ENCODE measurements around the gene RAB23.

Gene RAB23

DNA sequence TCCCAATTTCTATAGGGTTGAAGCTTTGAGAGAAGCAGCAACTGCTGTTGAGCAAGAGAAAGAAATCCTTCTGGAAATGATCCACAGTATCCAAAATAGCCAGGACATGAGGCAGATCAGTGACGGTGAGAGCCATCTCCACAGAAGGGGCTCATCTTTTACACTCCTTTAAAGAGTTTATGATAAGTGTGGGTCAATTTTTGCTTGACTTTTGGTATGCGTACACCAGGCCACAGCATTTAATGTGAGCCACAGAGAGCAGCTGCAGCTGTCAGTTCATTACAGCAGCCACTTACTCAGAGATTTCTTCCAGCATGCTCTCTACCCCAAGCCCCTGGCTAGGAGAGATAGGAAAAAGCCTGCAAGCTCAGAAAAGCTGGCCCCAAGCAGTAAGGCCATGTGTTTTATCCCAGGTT lies 40.1 kb downstream of the RAB23 start:
- DNase-seq (ENCODE audit: low spot score): no peak

DNA sequence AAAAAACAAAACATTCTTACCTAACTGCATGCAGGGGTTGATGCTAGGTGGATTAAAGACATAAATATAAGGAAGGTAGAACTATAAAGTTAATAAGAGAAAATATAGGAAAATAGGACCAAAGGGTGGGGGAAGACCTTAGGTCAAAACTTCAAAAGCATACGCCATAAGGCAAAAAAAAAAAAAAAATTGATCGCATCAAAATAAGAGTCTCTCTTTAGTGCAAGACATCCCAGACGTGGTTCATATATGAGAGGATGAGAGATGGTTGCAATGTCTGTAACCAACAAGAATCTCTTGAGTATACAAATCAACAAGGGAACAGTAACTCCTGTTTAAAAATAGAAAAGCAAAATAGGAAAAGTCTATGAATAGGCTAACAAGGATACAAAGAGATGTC lies 41.5 kb downstream of the RAB23 start:
- DNase-seq (ENCODE audit: low spot score): no peak

- DNase-seq (ENCODE audit: low spot score): peak; percentile 55
Observed at GRCh38 chr6:57177545-57178265, 44.4 kb downstream of the RAB23 start.

DNA sequence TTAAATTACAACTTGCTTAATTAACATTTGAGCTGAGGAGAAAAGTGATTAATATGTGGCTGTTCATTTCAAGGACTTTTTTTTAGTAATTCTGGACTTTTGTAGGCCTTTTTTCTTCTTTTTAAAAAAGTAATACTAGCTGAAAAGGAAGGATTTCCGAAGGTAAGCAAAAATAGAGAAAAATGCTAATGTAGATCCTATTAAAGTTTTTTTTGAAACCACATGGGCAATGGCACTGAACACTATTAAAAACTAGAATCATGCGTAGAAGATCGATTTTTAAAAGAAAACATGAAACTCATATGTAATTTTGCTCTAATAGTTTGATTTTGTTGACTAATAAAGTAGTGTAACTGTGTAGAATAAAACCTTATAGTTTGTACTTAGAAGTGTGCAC lies 47.6 kb downstream of the RAB23 start:
- DNase-seq (ENCODE audit: low spot score): no peak

- peak; percentile 63 for DNase-seq (ENCODE audit: low spot score)
Observed at GRCh38 chr6:57173886-57174510, 48.1 kb downstream of the RAB23 start.

DNA sequence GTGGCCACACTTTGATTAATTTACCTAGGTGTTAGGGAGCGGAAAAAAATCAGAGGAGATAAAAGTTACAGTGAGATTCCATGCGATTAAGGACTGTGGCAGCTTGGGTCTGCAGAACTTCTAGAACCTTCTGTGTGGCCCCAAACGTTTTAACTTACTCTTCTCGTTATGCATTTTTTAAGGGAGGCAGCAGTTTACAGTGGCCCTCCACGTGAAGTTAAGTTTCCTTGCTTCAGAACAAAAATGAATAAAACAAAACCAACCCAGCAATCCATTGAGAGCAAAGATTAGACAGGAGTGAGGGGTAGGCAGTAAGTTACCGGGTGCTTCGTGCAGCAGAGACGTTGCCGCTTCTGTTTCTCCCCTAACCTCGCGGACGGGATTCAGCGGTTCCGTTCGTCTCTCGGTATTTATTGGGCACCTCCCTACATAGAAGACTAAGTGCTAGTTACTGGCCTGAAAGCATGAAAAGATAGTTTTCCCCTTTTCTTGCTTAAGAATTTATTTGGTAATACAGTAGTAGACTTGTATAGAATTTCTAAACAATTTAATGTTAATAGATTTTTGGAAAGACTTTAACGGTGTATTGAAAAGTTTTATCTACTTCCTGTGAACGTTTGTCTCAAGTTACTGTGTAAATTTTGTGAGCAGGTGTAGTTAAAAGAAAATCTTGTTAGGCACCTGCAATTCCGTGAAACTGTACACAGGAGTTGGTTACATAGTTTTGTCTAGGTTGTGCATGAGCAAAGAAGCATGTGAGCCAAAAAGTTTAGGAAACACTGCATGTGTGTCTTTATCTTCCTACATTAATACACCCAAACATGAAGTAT lies 48.8 kb downstream of the RAB23 start:
- DNase-seq (ENCODE audit: low spot score): peak; percentile 30

DNA sequence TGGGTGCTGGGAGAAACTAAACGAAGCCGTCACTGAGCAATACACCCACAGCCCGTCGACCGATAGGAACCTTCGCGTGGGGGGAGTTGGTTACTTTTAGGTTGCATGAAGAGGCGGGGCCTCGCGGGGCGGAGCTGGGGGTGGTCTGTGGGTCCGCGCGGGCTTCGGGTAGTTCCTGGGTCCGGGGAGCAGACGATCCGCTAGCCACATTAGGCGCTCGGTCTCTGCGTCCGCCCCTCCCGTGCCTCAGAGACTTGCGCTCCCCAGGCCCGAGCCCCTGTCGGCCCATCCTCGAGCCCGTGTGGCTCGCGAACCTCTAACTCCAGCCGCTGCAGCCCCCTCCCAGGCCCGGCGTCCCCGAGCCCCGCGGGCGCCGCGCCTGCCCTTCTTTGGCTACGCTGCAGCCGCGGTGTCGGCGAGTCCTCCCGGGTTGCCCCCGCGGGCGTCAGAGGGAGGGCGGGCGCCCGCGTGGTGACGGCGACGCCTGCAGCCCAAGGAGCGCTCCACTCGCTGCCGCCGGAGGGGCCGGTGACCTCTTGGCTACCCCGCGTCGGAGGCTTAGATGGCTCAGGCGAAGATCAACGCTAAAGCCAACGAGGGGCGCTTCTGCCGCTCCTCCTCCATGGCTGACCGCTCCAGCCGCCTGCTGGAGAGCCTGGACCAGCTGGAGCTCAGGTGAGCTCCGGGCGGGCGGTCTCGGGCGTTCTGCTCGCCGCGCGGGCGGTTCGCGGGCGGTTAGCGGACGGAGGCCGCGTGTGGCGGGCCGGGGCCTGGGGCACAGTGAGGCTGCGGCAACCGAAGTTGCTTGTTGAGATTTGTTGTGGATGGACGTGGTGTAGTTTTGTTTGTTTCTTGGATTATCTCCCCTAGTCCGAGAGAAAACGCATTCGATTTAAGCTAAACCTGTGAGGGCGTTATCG lies 49.7 kb downstream of the RAB23 start, which contains the start of gene BAG2:
Gene BAG2 (plus strand): TSS at position 191 of the 920 bp plus-strand sequence. CDS start 372 bp downstream, at position 563.
- DNase-seq (ENCODE audit: low spot score): peak; percentile 92

DNA sequence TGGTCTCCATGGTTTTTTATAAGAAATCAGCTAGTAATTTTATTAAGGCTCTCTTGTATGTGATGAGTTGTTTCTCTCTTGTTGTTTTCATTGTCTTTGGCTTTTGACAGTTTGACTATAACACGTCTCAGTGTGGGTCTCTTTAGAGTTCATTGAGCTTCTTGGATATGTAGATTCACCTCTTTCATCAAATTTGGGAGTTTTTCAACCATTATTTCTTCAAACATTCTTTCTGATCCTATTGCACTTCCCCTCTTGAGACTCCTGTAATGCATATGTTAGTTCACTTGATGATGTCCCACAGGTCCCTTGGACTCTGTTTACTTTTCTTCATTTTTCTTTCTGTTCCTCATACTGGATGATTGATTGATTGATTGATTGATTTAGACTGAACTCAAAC lies 57.0 kb downstream of the RAB23 start:
- DNase-seq (ENCODE audit: low spot score): no peak

DNA sequence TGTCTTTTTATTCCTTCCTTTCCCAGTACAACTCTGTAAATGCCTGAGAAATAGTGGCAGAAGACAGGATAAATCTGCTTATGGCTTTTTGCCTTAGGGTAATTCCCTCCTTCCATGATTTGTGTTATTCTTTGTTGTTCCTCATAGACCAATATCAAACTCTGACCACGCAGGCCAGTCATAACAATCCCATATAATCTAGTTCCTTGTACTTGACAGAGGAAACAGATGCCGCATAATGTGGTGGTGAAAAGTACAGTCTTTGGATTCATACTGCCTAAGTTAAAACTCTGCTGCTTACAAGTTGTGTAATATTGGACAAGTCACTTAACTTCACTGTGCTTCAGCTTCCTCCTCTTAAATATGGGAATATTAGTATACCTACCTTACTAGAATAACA lies 58.2 kb downstream of the RAB23 start:
- DNase-seq (ENCODE audit: low spot score): no peak

DNA sequence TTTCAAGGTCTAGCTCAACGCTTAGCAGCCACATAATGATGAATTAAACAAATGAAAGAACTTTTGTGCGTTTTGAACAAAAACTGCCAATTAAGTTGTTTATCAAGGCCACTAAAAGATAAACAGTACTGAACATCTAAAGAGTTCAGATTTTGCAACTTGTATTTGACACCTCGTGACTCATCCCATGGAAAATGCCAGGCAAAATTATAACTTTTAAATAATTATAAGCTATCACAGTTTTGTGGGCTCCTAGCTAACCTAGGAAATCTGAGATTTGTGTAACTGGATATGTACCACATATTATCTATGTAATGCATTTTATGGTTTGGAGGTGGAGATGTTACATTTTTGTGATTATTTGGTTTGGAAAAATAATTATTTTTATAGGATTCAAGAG lies 59.6 kb downstream of the RAB23 start:
- no peak for DNase-seq (ENCODE audit: low spot score)

GRCh38 chr6:57162028-57162427 lies 60.1 kb downstream of the RAB23 start:
- DNase-seq (ENCODE audit: low spot score): no peak

DNA sequence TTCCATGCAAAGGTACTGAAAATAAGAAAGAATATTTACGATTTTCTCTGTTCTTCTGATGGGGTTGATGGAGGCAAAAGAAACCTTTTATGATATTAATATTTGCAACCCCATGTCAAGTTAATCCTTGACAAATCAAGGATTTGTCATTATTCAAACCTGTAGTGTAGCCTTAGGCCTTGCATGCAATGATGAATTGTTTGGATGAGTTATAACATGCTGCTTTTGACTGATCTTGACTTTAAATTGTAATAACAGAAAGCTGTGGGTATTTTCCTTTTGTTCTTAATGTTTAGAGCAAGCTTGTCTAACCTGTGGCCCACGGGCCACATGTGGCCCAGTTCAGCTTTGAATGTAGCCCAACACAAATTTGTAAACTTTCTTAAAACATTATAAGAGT lies 63.0 kb downstream of the RAB23 start:
- no peak for DNase-seq (ENCODE audit: low spot score)

GRCh38 chr6:57158658-57159057 lies 63.4 kb downstream of the RAB23 start:
- no peak for DNase-seq (ENCODE audit: low spot score)

DNA sequence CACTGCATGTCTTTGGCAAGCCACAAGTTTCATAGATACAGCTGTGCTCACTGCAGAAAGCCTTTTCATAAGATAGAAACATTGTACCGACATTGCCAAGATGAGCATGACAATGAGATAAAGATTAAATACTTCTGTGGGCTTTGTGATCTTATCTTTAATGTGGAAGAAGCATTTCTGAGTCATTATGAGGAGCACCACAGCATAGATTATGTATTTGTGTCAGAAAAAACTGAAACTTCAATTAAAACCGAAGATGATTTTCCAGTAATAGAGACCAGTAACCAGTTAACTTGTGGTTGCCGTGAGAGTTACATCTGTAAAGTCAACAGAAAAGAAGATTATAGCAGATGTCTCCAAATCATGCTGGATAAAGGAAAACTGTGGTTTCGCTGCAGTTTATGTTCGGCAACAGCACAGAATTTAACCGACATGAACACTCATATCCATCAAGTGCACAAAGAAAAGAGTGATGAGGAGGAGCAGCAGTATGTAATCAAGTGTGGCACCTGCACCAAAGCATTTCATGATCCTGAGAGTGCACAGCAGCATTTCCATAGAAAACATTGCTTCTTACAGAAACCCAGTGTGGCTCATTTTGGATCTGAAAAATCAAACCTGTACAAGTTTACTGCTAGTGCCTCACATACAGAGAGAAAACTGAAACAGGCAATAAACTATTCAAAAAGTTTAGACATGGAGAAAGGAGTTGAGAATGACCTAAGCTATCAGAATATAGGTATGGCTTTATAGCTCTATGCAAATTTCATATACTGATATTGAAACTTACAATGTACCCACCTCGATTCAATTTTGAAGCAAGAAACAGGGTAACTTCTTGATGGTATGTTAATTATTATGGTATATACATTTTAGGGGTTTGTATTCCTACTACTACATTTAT lies 73.9 kb downstream of the RAB23 start:
- DNase-seq (ENCODE audit: low spot score): no peak

DNA sequence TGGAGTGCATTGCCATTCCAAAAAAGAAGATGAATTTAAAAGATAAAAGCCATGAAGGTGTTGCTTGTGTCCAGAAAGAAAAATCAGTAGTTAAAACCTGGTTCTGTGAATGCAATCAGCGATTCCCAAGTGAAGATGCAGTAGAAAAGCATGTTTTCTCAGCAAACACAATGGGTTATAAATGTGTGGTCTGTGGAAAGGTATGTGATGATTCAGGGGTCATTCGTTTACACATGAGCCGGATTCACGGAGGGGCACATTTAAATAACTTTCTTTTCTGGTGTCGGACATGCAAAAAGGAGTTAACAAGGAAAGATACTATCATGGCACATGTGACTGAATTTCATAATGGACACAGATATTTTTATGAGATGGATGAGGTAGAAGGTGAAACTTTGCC lies 74.7 kb downstream of the RAB23 start:
- DNase-seq (ENCODE audit: low spot score): no peak

DNA sequence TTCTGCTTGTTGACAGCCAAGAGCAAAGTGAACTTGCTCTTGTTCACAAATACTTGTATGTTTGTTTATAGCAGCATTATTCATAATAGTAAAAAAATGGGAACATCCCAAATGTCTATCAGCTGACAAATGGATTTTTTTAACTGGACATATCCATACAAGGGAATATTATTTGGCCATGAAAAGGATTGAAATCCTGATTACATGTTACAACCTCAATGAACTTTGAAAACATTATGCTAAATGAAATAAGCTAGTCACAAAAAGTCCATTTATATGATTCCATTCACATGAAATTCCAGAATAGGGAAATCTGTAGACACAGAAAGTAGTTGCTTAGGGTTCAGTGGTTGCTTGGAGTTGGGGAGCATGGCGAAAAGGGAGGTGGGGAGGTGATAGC lies 78.4 kb downstream of the RAB23 start:
- DNase-seq (ENCODE audit: low spot score): no peak

DNA sequence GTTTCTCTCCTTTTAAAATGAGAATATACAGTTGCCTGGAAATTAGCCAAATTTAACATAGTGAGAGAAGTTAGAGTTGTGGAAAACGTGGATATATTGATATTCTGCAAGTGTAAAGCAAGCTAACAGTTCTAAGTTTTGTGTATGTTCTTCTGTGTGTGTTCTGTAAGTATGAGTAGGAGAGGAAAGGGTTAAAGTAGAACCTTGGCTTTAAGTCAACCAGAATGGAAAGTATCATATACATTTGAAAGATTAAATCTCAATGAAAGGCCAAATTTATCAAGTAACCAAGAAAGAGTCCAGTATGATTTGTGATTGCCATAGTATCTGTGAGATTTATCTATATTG lies 80.0 kb downstream of the RAB23 start:
- no peak for DNase-seq (ENCODE audit: low spot score)

- DNase-seq (ENCODE audit: low spot score): no peak
Observed at GRCh38 chr6:57141451-57142177, 80.5 kb downstream of the RAB23 start.

DNA sequence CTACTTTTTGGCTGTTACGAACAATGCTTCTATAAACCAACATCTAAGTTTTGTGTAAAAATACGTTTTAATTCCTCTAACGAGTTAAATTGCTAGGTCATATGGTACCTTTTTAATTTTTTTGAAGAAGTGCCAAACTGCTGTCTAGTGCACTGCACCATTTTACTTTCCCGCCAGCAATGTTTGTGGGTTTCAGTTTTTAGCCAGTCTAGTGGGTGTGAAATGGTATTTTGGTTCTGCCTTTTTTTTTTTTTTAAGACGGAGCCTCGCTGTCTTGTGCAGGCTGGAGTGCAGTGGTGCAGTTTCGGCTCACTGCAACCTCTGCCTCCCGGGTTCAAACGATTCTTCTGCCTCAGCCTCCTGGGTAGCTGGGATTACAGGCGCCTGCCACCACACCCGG lies 84.1 kb downstream of the RAB23 start:
- DNase-seq (ENCODE audit: low spot score): no peak

DNA sequence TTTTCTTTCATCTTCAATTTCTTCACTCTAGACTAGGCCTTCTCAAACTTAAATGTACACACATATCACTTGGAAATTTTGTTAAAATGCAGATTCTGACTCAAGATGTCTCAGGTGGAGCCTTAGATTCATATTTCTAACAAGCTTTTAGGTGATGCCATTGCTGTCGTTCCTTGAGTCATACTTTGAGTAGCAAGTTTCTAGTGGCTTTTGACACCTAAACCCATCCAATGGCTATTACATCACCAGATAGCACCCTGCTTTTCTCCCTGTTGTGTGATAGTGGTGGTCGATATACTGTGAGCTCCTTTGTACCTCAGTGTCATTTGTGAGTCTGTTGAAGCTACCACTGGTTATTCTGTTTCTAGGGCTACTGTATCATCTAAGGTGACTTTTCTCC lies 84.8 kb downstream of the RAB23 start:
- no peak for DNase-seq (ENCODE audit: low spot score)

Measured in AG20443 (cell line).